Pancreas (tissue), 10 donors: ENCODE results near the gene ARAP2. TPM values are rescaled to one million over a fixed set of nuclear protein-coding genes. Genes with fewer than 3 reads are reported as not detected.

ENCODE experiments used
- ATAC-seq, 4 donors: fragments of 200-7000 bp; cut with Tn5 transposase; one replicate each; pipeline versions ENCODE4 v1.8.0 to v1.9.1; 2020; ENCODE audit warnings: mild to moderate bottlenecking in 4 of 4, moderate library complexity in 4 of 4
- DNase-seq, 6 donors: peaks; one replicate each; pipeline ENCODE4 v3.0.0-alpha.2; 2020
- FAIRE-seq: peaks from 2 replicates; lab custom pipeline; 2012; peaks lifted over from hg19 to GRCh38; lab: Jason Lieb, UNC
- H3K27ac ChIP-seq, 4 donors: fragments of 200-600 bp; sonication (generic); 1 replicate in 3 of 4; 2 replicates in 1 of 4; pipeline versions ENCODE4 v1.5.0 to v1.8.0; 2020
- H3K27me3 ChIP-seq, 4 donors: fragments of 200-600 bp; one replicate each; pipeline ENCODE4 v1.8.0; 2021
- H3K36me3 ChIP-seq, 3 donors: fragments of 200-600 bp; sonication (generic) in 1 of 3; one replicate each; pipeline versions ENCODE4 v1.5.0 to v1.8.0; 2020 to 2021
- H3K4me1 ChIP-seq, 3 donors: fragments of 200-600 bp; one replicate each; pipeline ENCODE4 v1.8.0; 2021
- H3K4me3 ChIP-seq, 4 donors: fragments of 200-600 bp; sonication (generic) in 2 of 4; one replicate each; pipeline versions ENCODE4 v1.5.0 to v1.8.0; 2020 to 2021
- H3K9me3 ChIP-seq, 4 donors: fragments of 200-600 bp; one replicate each; pipeline ENCODE4 v1.8.0; 2021
- CTCF ChIP-seq, 4 donors: fragments of 200-600 bp; sonication (generic) in 3 of 4; IDR thresholded peaks; one replicate each; pipeline versions ENCODE4 v1.5.0 to v1.8.0; 2021; ENCODE audit warnings: antibody characterized with exemption in 4 of 4
- WGBS, 2 donors: extraction: QIAGEN DNeasy Blood & Tissue Kit; methylation state at CpG; one replicate each; pipeline ENCODE4 v1.1.7; 2013; 5-methylcytosine and 5-hydroxymethylcytosine counted together
- intact Hi-C, 3 donors: fragments of 100-400 bp; cut with DNase I; formaldehyde crosslinking; loops; one replicate each; pipeline versions ENCODE4 v1.11.1 to v1.14.2; 2022
- polyA plus RNA-seq, 2 donors: library from polyadenylated mRNA; stranded (reverse); fragments of 200-250 nt; gene quantifications; one replicate each; pipeline ENCODE4 v1.2.3, GENCODE V29; 2013
- total RNA-seq, 6 donors: library from RNA; stranded (reverse); fragmentation: NEBNext Ultra II Directional in 4 of 6; extraction: Animal tissue kit (Norgen Biotek cat#: 25700) in 4 of 6; gene quantifications; one replicate each; pipeline versions ENCODE4 v1.2.1 to v1.2.4, GENCODE V29; 2021 to 2023
- donor health status: healthy with polysubstance abuse.
- donor health status: DM: no; HTN: no; CAD: no; lungs with moderate emphysema.
- donor health status: DM: no; HTN: no; CAD: no.
- donor health status: control.
- donor health status: control.
- donor health status: Bipolar disorder and iron deficiency.
- donor health status: DM: yes; HTN: yes; CAD: no.
- donor health status: DM: no; HTN: no; CAD: no.
- donor health status: DM: no; HTN: no; CAD: no.
- donor health status: DM: yes; HTN: yes; CAD: no.

ARAP2 gene
- total and polyA plus RNA-seq, 8 donors = 3.2 to 14.3 (median 7.7) TPM

GRCh38 chr4:36251983-36252382, 7.7 kb upstream of the ARAP2 start:
- no peak for DNase-seq
- intact Hi-C loops = no loop called here
- no peak for TF ChIP-seq CTCF (IDR thresholded peaks at IDR 0.05)
- 75 to 83% methylated on average over 2 of the region's 2 CpGs for WGBS, 2 donors
- no peaks in the 10 kb centered on the region for H3K4me1 ChIP-seq
- H3K36me3 ChIP-seq = no peaks in the 10 kb centered on the region
- no peaks in the 10 kb centered on the region for H3K27me3 ChIP-seq
- H3K27ac ChIP-seq = no peak overlapping the region
- ATAC-seq = no peak
- H3K4me3 ChIP-seq = no peak overlapping the region
- no peak for FAIRE-seq
- no peaks in the 10 kb centered on the region for H3K9me3 ChIP-seq

GRCh38 chr4:36249610-36250009, 5.3 kb upstream of the ARAP2 start:
- DNase-seq (no peak), ATAC-seq (no peak), FAIRE-seq (no peak)
- Histone ChIP-seq H3K27me3 (no peaks in the 10 kb centered on the region), H3K36me3 (no peaks in the 10 kb centered on the region), H3K9me3 (no peaks in the 10 kb centered on the region), H3K27ac (no peak overlapping the region), H3K4me1 (no peaks in the 10 kb centered on the region), H3K4me3 (no peak overlapping the region)
- TF ChIP-seq CTCF (IDR thresholded peaks at IDR 0.05) = no peak
- intact Hi-C loops = no loop called here
- 42 to 43% methylated on average over 1 of the region's 1 CpG for WGBS, 2 donors

- no peak for TF ChIP-seq CTCF (IDR thresholded peaks at IDR 0.05)
- H3K36me3 ChIP-seq = no peaks in the 10 kb centered on the region
- peak in 3 of 6 donors; percentile 47 to 54 (median 53) for DNase-seq
- H3K4me3 ChIP-seq = peak overlapping the region; percentile 44 to 72 (median 67)
- intact Hi-C loops = no loop called here
- peak in 3 of 4 donors; percentile 51 to 55 (median 55) for ATAC-seq
- no peaks in the 10 kb centered on the region for H3K9me3 ChIP-seq
- peak overlapping the region; percentile 83 to 96 (median 87) for H3K27ac ChIP-seq
- FAIRE-seq = no peak
- 1% methylated on average over 38 of the region's 38 CpGs for WGBS, 2 donors
- peaks cover 0 to 21% (median 7%) of the 10 kb centered on the region in 3 donors for H3K4me1 ChIP-seq
- no peaks in the 10 kb centered on the region for H3K27me3 ChIP-seq
Measured at GRCh38 chr4:36243355-36244256, 708 bp downstream of the ARAP2 start.

GRCh38 chr4:36242629-36243354, 1.5 kb downstream of the ARAP2 start:
- Histone ChIP-seq H3K27me3 (no peaks in the 10 kb centered on the region), H3K9me3 (no peaks in the 10 kb centered on the region), H3K4me3 (peak overlapping the region; percentile 44 to 72 (median 67)), H3K4me1 (peaks cover 0 to 21% (median 7%) of the 10 kb centered on the region in 3 donors), H3K36me3 (no peaks in the 10 kb centered on the region), H3K27ac (peak overlapping the region in 2 of 4 donors; percentile 89 to 96)
- WGBS, 2 donors = 6 to 7% methylated on average over 7 of the region's 7 CpGs
- intact Hi-C loops = no loop called here
- no peak for TF ChIP-seq CTCF (IDR thresholded peaks at IDR 0.05)
- DNase-seq (peak in 1 of 6 donors; percentile 32), ATAC-seq (peak; percentile 15 to 32 (median 22)), FAIRE-seq (peak; percentile 67)
